GM19452 (cell line): ENCODE data around the gene EIF4G3.
"Not testable (repeated sequence)": the region's sequence is repeated elsewhere in the genome, so short reads cannot be mapped to it uniquely, and the experiment has no call there.

Source experiments
- ATAC-seq: cut with Tn5 transposase; IDR thresholded peaks from one replicate; pipeline ENCODE4 v1.9.1; 2021; ENCODE audit not compliant: unreplicated experiment

The EIF4G3 gene

GRCh38 chr1:21072721-21073120 lies 104.0 kb downstream of the EIF4G3 start:
- no peak for ATAC-seq

DNA sequence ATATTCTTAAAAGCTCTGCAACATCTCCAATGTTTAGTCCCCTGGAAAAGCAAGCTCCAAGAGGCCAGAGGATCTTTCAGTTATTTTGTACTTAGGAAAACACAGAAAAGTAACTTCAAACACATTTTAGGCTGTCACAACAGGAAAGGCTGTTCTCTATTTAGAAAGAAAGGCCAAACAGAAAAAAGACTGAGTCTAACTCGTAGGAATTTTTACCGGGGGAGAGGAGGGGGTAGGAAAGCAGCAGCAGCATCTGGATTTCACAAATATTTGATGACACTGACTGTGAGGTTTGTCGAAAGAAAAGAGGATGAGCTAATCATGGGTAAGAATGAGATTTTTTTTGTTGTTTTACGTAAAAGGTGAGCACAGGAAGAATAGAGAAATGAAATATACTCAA lies 107.1 kb downstream of the EIF4G3 start:
- ATAC-seq = no peak

- no peak for ATAC-seq
Measured at GRCh38 chr1:21068937-21069336, 107.8 kb downstream of the EIF4G3 start.

- no peak for ATAC-seq
Measured at GRCh38 chr1:21067551-21068227, 109.0 kb downstream of the EIF4G3 start.

- no peak for ATAC-seq
Measured at GRCh38 chr1:21066356-21067012, 110.2 kb downstream of the EIF4G3 start.

DNA sequence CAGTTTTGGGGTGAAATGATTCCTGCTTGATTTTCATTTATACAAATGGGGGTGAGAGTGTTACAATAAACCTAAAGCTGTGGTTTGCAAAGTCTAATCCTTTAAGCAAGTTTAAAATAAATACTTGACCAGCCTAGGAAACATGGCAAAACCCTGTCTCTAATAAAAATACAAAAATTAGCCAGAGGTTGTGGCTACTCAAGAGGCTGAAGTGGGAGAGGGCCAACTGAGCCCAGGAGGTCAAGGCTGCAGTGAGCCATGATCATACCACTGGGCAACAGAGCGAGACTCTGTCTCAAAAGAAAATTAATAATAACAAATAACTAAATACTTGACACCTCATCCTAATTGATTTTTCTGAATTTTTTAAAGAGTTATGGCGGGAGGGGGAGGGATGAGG lies 110.8 kb downstream of the EIF4G3 start:
- no peak for ATAC-seq

DNA sequence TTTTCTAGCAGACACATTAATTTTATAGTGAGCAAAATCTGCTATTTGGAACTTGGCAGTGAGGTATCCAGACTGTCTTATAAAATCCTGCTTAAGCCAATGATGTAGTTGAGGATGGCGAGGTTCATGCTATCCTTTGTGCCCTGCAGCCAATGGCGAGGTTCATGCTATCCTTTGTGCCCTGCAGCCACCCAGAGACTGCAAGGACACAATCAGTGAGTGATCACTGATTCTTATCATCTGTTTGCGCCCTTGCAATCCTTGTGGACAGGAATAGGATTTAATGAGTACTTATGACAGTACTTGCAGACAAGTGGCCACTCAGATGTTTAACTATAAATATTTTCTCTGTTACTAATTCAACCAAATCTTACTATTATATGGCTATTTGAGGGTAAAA lies 112.6 kb downstream of the EIF4G3 start:
- ATAC-seq = no peak

DNA sequence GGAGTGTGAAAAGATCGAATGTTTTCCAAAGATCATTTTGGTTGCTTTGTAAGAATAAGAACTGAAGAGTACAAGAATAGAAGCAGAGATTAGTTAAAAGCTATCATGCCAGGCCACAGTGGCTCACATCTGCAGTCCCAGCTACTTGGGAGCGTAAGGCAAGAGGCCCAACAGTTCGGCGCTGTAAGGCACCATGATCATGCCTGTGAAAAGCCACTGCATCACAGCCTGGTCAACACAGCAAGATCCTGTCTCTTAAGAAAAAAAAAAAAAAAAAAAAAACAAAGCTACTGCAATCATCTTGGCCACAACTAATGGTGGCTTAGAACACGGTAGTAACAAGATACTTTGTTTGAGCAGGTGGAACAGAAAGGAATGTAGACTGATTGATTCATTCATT lies 116.2 kb downstream of the EIF4G3 start:
- no peak for ATAC-seq

DNA sequence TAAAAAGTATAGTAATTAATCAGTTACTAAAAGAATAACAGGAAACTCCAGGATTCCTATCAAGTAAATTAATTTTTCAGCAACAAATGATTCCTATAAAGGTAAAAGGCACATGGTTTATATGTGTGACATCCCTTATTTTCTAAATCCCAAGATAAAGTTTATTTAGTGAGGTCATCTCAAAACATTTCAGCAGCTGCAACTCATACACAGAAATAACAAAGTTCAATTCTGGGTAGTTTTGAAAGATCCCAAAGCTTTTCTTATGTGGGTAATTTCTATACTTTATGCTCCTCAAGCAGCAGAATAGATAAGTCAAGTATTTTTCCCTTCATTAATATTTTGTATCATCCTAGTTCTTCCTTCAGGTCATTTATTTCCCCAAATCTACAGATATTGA lies 117.7 kb downstream of the EIF4G3 start:
- no peak for ATAC-seq

DNA sequence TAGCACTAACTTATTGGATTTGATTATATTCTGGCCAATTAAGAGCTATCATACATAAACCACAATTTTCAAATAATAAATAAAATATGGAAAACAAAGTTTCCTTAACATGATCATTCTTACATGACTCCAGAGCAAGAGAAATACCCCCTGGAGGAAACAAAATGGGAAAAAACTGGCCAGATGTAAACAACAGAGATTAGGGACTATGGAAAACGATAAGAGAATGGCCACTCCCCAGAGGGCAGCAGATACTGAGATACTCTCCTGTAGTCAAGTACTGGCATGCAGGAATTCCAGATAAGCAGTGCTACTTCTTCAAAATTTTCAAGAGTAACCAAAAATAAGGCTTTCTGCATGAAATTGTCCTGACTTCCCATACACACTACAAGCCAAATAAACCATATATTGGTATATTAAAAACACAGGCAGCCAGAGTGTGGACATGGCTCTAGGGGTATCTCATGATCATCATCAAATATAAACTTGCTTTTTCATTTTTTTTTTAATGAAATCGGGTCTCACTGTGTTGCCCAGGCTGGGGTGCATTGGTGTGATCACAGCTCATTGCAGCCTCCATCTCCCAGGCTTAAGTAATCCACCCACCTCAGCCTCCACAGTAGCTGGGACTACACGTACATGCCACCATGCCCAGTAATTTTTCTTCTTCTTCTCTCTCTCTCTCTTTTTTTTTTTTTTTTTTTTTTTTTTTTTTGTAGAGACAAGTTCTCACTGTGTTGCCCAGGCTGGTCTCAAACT lies 118.5 kb downstream of the EIF4G3 start:
- ATAC-seq = no peak

GRCh38 chr1:21053189-21053928 lies 123.3 kb downstream of the EIF4G3 start:
- not testable (repeated sequence) for ATAC-seq

DNA sequence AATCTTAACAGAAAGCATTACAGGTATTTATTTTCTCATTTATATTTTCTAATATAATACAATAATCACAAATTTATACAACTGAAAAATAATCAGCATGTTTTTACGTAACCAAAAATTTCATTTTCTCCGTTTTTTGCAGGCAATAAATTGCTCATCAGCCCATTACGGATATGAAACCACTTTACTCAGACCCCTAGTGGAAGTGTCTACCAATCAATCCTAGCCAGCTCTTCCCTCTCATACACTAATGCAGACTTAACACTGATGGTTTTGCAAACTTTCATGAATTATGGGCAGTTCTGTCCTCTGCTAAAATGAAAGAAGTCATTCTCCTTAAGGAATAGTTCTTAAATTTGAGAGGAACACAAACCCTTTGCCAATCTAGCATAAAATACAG lies 124.7 kb downstream of the EIF4G3 start:
- ATAC-seq = no peak

DNA sequence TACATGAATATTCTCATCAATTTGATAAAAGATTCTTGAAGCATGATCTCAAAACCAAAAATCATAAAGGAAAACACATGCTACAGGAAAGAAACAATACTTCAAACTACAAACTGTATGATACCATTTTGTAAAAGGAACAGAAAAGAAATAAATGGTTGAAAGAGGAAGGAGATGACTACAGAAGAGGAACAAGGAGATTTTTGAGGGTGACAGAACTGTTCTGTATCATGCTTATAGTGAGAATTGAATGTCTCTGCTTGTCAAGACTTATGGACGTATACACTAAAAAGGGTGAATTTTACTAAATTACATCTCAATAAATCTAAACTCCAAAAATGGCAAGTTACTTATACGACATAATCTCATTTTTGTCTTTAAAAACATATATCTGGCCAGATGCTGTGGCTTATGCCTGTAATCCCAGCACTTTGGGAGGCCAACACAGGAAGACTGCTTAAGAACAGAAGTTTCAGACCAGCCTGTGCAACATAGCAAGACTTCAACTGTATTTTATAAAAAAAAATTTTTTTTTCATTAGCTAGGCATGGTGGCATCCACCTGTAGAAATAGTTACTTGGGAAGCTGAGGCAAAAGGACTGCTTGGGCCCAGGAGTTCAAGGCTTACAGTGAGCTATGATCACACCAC lies 125.4 kb downstream of the EIF4G3 start:
- ATAC-seq = no peak

DNA sequence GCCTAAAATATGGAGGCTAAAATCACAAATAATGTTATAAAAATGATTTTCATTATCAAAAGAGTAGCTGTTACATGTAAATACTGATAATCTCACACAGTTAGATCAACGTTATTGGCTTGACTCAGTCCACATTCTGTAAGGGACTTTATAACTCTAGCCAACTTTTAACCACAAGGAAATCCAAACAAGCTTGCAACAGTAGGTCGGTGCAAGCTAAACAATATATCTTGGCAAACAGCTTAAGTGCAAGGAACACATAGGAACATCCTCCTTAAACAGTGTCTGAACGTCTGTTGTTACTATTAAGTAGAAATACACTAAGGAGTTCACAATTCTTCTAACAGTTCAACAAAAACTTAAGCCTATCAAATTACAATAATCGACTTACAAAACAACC lies 126.7 kb downstream of the EIF4G3 start:
- ATAC-seq = no peak

GRCh38 chr1:21048462-21048861 lies 128.2 kb downstream of the EIF4G3 start:
- ATAC-seq = no peak

- ATAC-seq = no peak
Measured at GRCh38 chr1:21046132-21046531, 130.6 kb downstream of the EIF4G3 start.

DNA sequence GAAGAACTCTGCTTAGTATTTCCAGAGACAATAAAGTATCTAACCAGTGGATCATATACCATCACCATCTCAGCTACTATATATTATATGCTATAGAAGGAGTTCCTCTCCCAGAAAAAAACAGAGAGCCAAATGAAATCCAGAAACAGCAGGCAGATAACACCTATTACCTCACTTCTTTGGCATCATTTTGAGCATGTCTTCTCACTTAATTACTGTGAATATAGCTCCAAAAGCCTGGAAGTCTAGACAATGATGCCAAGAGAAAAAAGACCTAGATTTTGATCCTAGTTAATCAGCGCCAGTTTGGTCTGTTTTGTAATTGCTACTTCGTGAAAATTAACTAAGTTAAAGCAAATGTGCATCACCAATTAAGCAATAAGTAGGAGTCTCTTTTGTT lies 131.3 kb downstream of the EIF4G3 start:
- no peak for ATAC-seq

DNA sequence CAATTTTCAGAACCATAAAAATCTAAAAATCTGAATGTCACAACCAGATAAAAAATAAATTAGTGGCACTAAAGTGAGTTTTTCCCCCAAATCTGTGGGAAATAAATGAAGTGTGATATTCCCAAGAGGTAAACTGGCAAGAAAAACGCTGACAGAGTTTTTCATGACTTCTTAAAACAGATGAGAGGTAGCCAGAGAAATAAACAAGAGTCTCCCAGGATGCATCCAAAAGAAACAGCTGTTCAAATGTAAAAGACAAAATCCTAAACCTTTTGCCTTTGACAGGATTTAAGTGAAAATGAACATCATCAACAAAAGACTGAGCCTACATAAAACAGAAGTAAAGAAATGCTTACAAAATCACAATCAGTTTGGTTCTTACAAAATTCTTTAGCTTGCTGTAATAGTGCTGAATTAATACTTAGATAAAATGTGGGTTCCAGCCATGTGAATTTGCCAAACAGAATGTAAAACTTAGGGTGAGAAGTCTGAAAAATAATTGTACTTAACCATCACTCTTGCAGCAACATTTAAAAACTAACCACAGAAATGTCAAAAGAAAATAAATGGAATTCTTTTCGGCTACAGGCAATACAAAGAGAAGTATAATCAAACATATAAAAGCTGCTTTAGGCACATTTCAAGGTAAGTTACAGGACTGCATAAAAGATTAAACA lies 133.6 kb downstream of the EIF4G3 start:
- no peak for ATAC-seq

GRCh38 chr1:21041541-21041940 lies 135.2 kb downstream of the EIF4G3 start:
- no peak for ATAC-seq

DNA sequence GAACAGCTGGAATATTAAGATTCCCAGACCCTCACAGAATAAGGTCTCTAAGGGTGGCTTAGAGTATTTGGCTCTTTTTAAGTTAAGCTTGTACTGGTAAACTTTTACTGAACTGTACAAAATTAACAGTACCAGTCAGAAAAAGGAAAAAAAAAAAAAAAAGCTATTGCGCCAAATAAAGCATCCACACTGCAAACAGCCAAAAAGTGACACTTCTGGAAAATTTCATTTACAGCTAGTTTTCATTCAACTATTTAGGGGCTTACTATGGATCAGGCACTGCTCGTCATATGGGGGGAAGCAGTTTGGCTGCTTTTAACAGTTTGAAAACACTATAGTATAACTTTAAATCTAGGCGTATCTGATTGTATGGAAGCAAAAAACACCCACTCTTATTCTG lies 139.6 kb downstream of the EIF4G3 start:
- ATAC-seq = no peak
